GM12878 (cell line): ENCODE data around the gene RCVRN. TPM values are rescaled to one million over a fixed set of nuclear protein-coding genes. Genes with fewer than 3 reads are reported as not detected.

Source experiments
- ASH2L ChIP-seq: fragments of 300-600, 200-600 bp; sonication (generic); IDR thresholded peaks from 2 replicates; pipeline ENCODE4 v1.6.1; 2017; ENCODE audit warnings: low read depth, mild to moderate bottlenecking, borderline replicate concordance
- BACH1 ChIP-seq: fragments of 450-650 bp; IDR thresholded peaks from 2 replicates; pipeline ENCODE4 v1.6.1; 2017; ENCODE audit warnings: mild to moderate bottlenecking, borderline replicate concordance
- E4F1 ChIP-seq: fragments of 450-650 bp; IDR thresholded peaks from 2 replicates; pipeline ENCODE4 v1.6.1; 2018; ENCODE audit warnings: borderline replicate concordance, mild to moderate bottlenecking; ENCODE audit not compliant: partially characterized antibody
- HCFC1 ChIP-seq: fragments of 150-350 bp; IDR thresholded peaks from 2 replicates; pipeline ENCODE4 v1.6.1; 2014; ENCODE audit warnings: low read length
- PKNOX1 ChIP-seq: fragments of 450-650 bp; IDR thresholded peaks from 2 replicates; pipeline ENCODE4 v1.6.1; 2016; ENCODE audit warnings: mild to moderate bottlenecking
- YY1 ChIP-seq: IDR thresholded peaks from 2 replicates; pipeline ENCODE4 v1.6.1; 2011; ENCODE audit warnings: low read depth, mild to moderate bottlenecking, low read length
- ZNF592 ChIP-seq: fragments of 450-650 bp; IDR thresholded peaks from 2 replicates; pipeline ENCODE4 v1.6.1; 2017; ENCODE audit warnings: mild to moderate bottlenecking, moderate library complexity
- polyA plus RNA-seq, 11 experiments: library from polyadenylated mRNA; depleted of rRNA in 4 of 11; unstranded in 6 of 11; stranded (reverse) in 5 of 11; fragments of >200 nt; fragmentation: Nextera tagmentation in 4 of 11; fragmentation: Illumina TruSeq in 1 of 11; extraction: Ambion mirVana in 4 of 11; extraction: Trizol in 1 of 11; gene quantifications; 1 replicate in 1 of 11; 2 replicates in 10 of 11; pipeline versions ENCODE4 v1.2.1 to v1.2.3, GENCODE V29; 2011 to 2016; ENCODE audit warnings: inconsistent platforms in 2 of 11, missing spikeins in 2 of 11, low read depth in 1 of 11
- total RNA-seq, 4 experiments: library from RNA; depleted of rRNA in 3 of 4; stranded (reverse); fragments of >200 nt in 3 of 4; fragmentation: Illumina TruSeq in 1 of 4; extraction: Trizol in 1 of 4; gene quantifications; 2 replicates each; pipeline versions ENCODE4 v1.2.1 to v1.2.3, GENCODE V29; 2013 to 2021

Gene RCVRN
- total and polyA plus RNA-seq, 10 of the 15 experiments (the other 5 are each of a cell fraction or from before 2014, with no cell fraction given): 0.07 to 0.23 (median 0.14) TPM; not detected in 6

- no peak for TF ChIP-seq PKNOX1
- no peak for TF ChIP-seq ZNF592
- TF ChIP-seq BACH1: no peak
- no peak for TF ChIP-seq HCFC1
- no peak for TF ChIP-seq ASH2L
- no peak for TF ChIP-seq YY1
- TF ChIP-seq E4F1: no peak
- TF ChIP-seq, all 136 proteins: peak for 0
These were observed 20.4 kb upstream of the RCVRN start (continued) for GRCh38 chr17:9925457-9925856.
